HepG2 (cell line): ENCODE results near the gene CUL7. TPM values are rescaled to one million over a fixed set of nuclear protein-coding genes. Genes with fewer than 3 reads are reported as not detected.

Source experiments
- ATAC-seq: fragments of 200-7000 bp; cut with Tn5 transposase; 3 replicates; pipeline ENCODE4 v1.9.1; 2020; ENCODE audit warnings: mild to moderate bottlenecking, moderate library complexity
- BruUV-seq: library from RNA; stranded (reverse); fragments of 400-500 nt; replicated peaks from 2 replicates; lab custom pipeline; 2021; lab: Mats Ljungman, UMichigan
- CTCF ChIA-PET: fragments of 300-600 bp; formaldehyde crosslinking; extraction: SDS; loops from one replicate; lab custom pipeline; 2021; ENCODE audit warnings: low total read pairs, inconsistent platforms, low intra/inter-chr PET ratio; lab: Yijun Ruan, JAX
- POLR2A ChIA-PET: fragments of 350-600 bp; sonication (Branson Sonifier 250); formaldehyde crosslinking; loops from one replicate; lab custom pipeline; 2020; ENCODE audit warnings: antibody characterized with exemption, inconsistent platforms; lab: Yijun Ruan, JAX
- DNase-seq: peaks from one replicate; pipeline ENCODE4 v3.0.0-alpha.2; 2015; ENCODE audit warnings: low spot score
- FAIRE-seq: peaks from 3 replicates; lab custom pipeline; 2011; peaks lifted over from hg19 to GRCh38; lab: Jason Lieb, UNC
- H2AFZ ChIP-seq: one replicate; pipeline ENCODE4 v1.6.1; 2011; ENCODE audit warnings: low read length, inconsistent platforms
- H3K27ac ChIP-seq: fragments of 300-600 bp; 3 replicates; pipeline ENCODE4 v1.8.0; 2011; ENCODE audit warnings: mixed run types, mild to moderate bottlenecking, mixed read lengths, low read length, inconsistent platforms; ENCODE audit not compliant: insufficient read depth; ENCODE audit errors: extremely low read length
- H3K27me3 ChIP-seq, 2 experiments: fragments of 200-600 bp in 1 of 2; 2 replicates in 1 of 2; 3 replicates in 1 of 2; pipeline versions ENCODE4 v1.6.0 to v1.8.0; 2011; ENCODE audit warnings: low read length in 2 of 2, mild to moderate bottlenecking in 2 of 2, moderate library complexity in 2 of 2, inconsistent platforms in 1 of 2; ENCODE audit not compliant: insufficient read depth in 2 of 2, control insufficient read depth in 1 of 2
- H3K36me3 ChIP-seq, 2 experiments: fragments of 200-600 bp in 1 of 2; replicated peaks in 1 of 2; 2 replicates in 1 of 2; 3 replicates in 1 of 2; pipeline versions ENCODE4 v1.5.1 to v1.8.0; 2011; ENCODE audit warnings: low read length in 2 of 2, inconsistent platforms in 1 of 2; ENCODE audit not compliant: insufficient read depth in 2 of 2, control insufficient read depth in 1 of 2
- H3K4me1 ChIP-seq: 2 replicates; pipeline ENCODE4 v1.5.1; 2012; ENCODE audit warnings: low read length, inconsistent platforms; ENCODE audit not compliant: insufficient read depth
- H3K4me2 ChIP-seq: 2 replicates; pipeline ENCODE4 v1.6.0; 2011; ENCODE audit warnings: low read depth, low read length, inconsistent platforms
- H3K4me3 ChIP-seq, 3 experiments: fragments of 200-600 bp in 1 of 3; sonication (generic), shearing (Covaris generic) in 1 of 3; replicated peaks in 1 of 3; 2 replicates each; pipeline ENCODE4 v1.5.1; 2011 to 2016; ENCODE audit warnings: low read length in 3 of 3, inconsistent platforms in 2 of 3, low read depth in 2 of 3, mild to moderate bottlenecking in 2 of 3, control low read depth in 1 of 3, mixed read lengths in 1 of 3; ENCODE audit not compliant: insufficient read depth in 1 of 3
- H3K79me2 ChIP-seq: one replicate; pipeline ENCODE4 v1.6.1; 2011; ENCODE audit warnings: low read length, inconsistent platforms; ENCODE audit not compliant: insufficient read depth
- H3K9ac ChIP-seq: 2 replicates; pipeline ENCODE4 v1.6.0; 2011; ENCODE audit warnings: mild to moderate bottlenecking, low read depth, low read length, inconsistent platforms; ENCODE audit not compliant: insufficient read depth
- H3K9me3 ChIP-seq: 2 replicates; pipeline ENCODE4 v1.5.1; 2012; ENCODE audit warnings: mild to moderate bottlenecking, low read length
- H4K20me1 ChIP-seq: 2 replicates; pipeline ENCODE4 v1.6.0; 2011; ENCODE audit warnings: inconsistent platforms, mild to moderate bottlenecking, low read length, moderate library complexity; ENCODE audit not compliant: insufficient read depth
- ARID2 ChIP-seq: sonication (generic); formaldehyde crosslinking; IDR thresholded peaks from 2 replicates; pipeline ENCODE4 v1.8.1; 2022; ENCODE audit warnings: mild to moderate bottlenecking, missing genetic modification reagents, borderline replicate concordance
- GABPB1 ChIP-seq: IDR thresholded peaks from 2 replicates; pipeline ENCODE4 v1.6.1; 2016; ENCODE audit warnings: mild to moderate bottlenecking, missing genetic modification reagents, moderate library complexity, missing compliant biosample characterization
- GATA4 ChIP-seq: sonication (generic); IDR thresholded peaks from 2 replicates; pipeline ENCODE4 v1.6.1; 2016; ENCODE audit warnings: antibody characterized with exemption, low read depth, borderline replicate concordance
- HMG20A ChIP-seq: IDR thresholded peaks from 2 replicates; pipeline ENCODE4 v1.6.1; 2016; ENCODE audit warnings: borderline replicate concordance
- HOXA3 ChIP-seq: sonication (generic); formaldehyde crosslinking; IDR thresholded peaks from 2 replicates; pipeline ENCODE4 v1.5.0; 2020; ENCODE audit warnings: missing genetic modification reagents
- IRF2 ChIP-seq: IDR thresholded peaks from 2 replicates; pipeline ENCODE4 v1.6.1; 2018; ENCODE audit warnings: missing genetic modification reagents, missing compliant biosample characterization
- ISL2 ChIP-seq: sonication (generic); formaldehyde crosslinking; IDR thresholded peaks from 2 replicates; pipeline ENCODE4 v1.5.0; 2020; ENCODE audit warnings: missing genetic modification reagents
- KDM2A ChIP-seq: sonication (generic); formaldehyde crosslinking; IDR thresholded peaks from 2 replicates; pipeline ENCODE4 v1.4.0; 2020; ENCODE audit warnings: low read depth, missing genetic modification reagents, borderline replicate concordance
- REPIN1 ChIP-seq: sonication (generic); formaldehyde crosslinking; IDR thresholded peaks from 2 replicates; pipeline ENCODE4 v1.8.0; 2022; ENCODE audit warnings: missing genetic modification reagents, low read depth, mild to moderate bottlenecking, borderline replicate concordance
- RNF2 ChIP-seq: fragments of 450-650 bp; conservative IDR thresholded peaks from 2 replicates; pipeline ENCODE4 v1.6.1; 2016; ENCODE audit warnings: low read depth
- ZC3H13 ChIP-seq: sonication (generic); formaldehyde crosslinking; IDR thresholded peaks from 2 replicates; pipeline ENCODE4 v1.8.1; 2023; ENCODE audit warnings: mild to moderate bottlenecking, missing genetic modification reagents, moderate library complexity
- ZNF256 ChIP-seq: sonication (generic); formaldehyde crosslinking; conservative IDR thresholded peaks from 2 replicates; pipeline ENCODE4 v1.4.0; 2020; ENCODE audit warnings: missing genetic modification reagents
- ZNF451 ChIP-seq: sonication (generic); formaldehyde crosslinking; IDR thresholded peaks from 2 replicates; pipeline ENCODE4 v1.5.0; 2020; ENCODE audit warnings: mild to moderate bottlenecking, missing genetic modification reagents
- ZNF563 ChIP-seq: sonication (generic); formaldehyde crosslinking; IDR thresholded peaks from 2 replicates; pipeline ENCODE4 v1.8.0; 2022; ENCODE audit warnings: mild to moderate bottlenecking, moderate library complexity, missing genetic modification reagents
- ZNF605 ChIP-seq: sonication (generic); formaldehyde crosslinking; IDR thresholded peaks from 2 replicates; pipeline ENCODE4 v1.8.0; 2022; ENCODE audit warnings: mild to moderate bottlenecking, missing genetic modification reagents
- ZNF720 ChIP-seq: sonication (generic); formaldehyde crosslinking; IDR thresholded peaks from 2 replicates; pipeline ENCODE4 v1.4.0; 2020; ENCODE audit warnings: missing genetic modification reagents
- ZNF766 ChIP-seq: sonication (generic); formaldehyde crosslinking; IDR thresholded peaks from 2 replicates; pipeline ENCODE4 v1.5.0; 2020; ENCODE audit warnings: missing genetic modification reagents, borderline replicate concordance
- ZNF816 ChIP-seq: sonication (generic); formaldehyde crosslinking; IDR thresholded peaks from 2 replicates; pipeline ENCODE4 v1.8.0; 2022; ENCODE audit warnings: missing genetic modification reagents, mild to moderate bottlenecking, borderline replicate concordance
- WGBS: methylation state at CpG from one replicate; pipeline ENCODE4 v1.1.6; 2017; ENCODE audit warnings: low lambda C conversion rate; 5-methylcytosine and 5-hydroxymethylcytosine counted together
- in situ Hi-C: cut with HindIII; loops from 2 replicates; pipeline ENCODE4 v1.10.0; 2017; ENCODE audit warnings: low pct_unique_long_range_greater_than_20kb; ENCODE audit not compliant: extremely low pct_ligation_motif_present
- intact Hi-C: fragments of 100-400 bp; cut with micrococcal nuclease; formaldehyde crosslinking; loops from one replicate; pipeline ENCODE4 v1.10.0; 2022; ENCODE audit not compliant: unreplicated experiment
- polyA plus RNA-seq, 8 experiments: library from polyadenylated mRNA; depleted of rRNA in 3 of 8; stranded (reverse) in 7 of 8; unstranded in 1 of 8; fragments of >200 nt; fragmentation: Illumina TruSeq in 4 of 8; extraction: Trizol in 4 of 8; gene quantifications; 2 replicates each; pipeline versions ENCODE4 v1.2.1 to v1.2.3, GENCODE V29; 2011 to 2016; ENCODE audit warnings: low read depth in 4 of 8, missing spikeins in 1 of 8, mixed read lengths in 1 of 8; ENCODE audit not compliant: insufficient read depth in 1 of 8
- total RNA-seq, 5 experiments: library from RNA; depleted of rRNA; stranded (reverse); fragments of >200 nt; fragmentation: Illumina TruSeq; extraction: Trizol; gene quantifications; 2 replicates each; pipeline ENCODE4 v1.2.3, GENCODE V29; 2016; ENCODE audit warnings: low read depth in 1 of 5
- TF ChIP-seq, protein P1 (sequence below), 2 experiments: fragments of 450-650 bp in 1 of 2; sonication (generic) in 1 of 2; formaldehyde crosslinking; IDR thresholded peaks; 2 replicates each; pipeline versions ENCODE4 v1.5.0 to v1.8.0; 2020 to 2022; ENCODE audit warnings: mild to moderate bottlenecking in 1 of 2, missing genetic modification reagents in 1 of 2
- TF ChIP-seq, protein P2 (sequence below): IDR thresholded peaks from 2 replicates; pipeline ENCODE4 v1.6.1; 2016; ENCODE audit warnings: missing biosample characterization, missing genetic modification reagents, low read depth
- TF ChIP-seq, protein P3 (sequence below): sonication (generic); formaldehyde crosslinking; IDR thresholded peaks from 2 replicates; pipeline ENCODE4 v1.4.0; 2020; ENCODE audit warnings: missing genetic modification reagents

Gene CUL7
- total and polyA plus RNA-seq, 2 of the 13 experiments (the other 11 are each of a cell fraction or from before 2014, with no cell fraction given) = 32.0 to 60.7 TPM

DNA sequence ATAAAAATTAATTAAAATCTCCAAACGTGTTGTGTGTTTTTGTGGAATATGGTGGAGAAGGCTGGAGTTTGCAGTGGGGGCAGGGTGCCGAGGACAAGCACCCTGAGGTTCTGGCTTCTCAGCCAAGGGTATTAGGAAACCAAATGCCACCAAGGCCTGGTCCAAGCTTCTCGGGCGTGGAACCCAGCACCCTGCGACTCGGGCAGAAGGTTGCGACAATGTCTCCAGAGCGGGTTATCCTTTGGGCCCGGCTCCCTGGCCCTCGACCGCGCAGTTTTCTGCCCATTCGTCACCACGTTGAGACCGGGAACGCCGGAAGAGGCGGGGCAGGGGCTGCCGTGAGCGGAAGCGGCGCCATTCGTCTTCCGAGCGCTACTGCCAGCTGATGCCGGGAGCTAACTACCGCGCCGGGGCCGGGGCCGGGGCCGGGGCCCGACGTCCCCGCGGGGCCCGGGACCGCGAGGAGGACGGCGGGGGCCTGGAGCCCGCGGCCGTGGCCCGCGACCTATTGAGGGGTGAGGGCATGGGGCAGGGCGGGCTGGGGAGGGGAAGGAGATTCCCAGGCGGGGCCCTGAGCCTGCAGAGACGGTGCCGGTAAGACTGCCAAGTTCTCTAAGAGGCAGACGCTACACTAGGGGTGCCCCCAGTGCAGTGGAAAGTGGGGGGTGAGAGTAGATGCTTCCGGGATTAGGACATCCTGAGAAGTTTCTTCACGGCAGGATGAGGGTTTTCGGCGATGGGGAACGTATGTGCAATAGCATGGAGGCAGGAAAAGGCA, 32.2 kb downstream of the CUL7 start, which contains the start of gene RRP36:
Gene RRP36, plus strand, starts transcription at position 354 of the 778 bp plus-strand sequence. Its CDS starts 32 bp downstream, at position 386.
- Histone ChIP-seq H3K4me2 (peak within 1 kb of the TSS; percentile 95), H3K9ac (peak within 1 kb of the TSS; percentile 90), H3K79me2 (peaks cover 25% of the 10 kb centered on the region), H4K20me1 (no peaks in the 10 kb centered on the region), H3K4me3 (peak within 1 kb of the TSS; percentile 100), H3K9me3 (no peaks in the 10 kb centered on the region), H3K4me1 (peaks cover 30% of the 10 kb centered on the region), H3K27me3 (peaks cover 0 to 3% of the 10 kb centered on the region in 2 experiments; a peak in 1 of 5 replicates), H3K27ac (peak within 1 kb of the TSS; percentile 77), H3K36me3 (peaks cover 26 to 53% of the 10 kb centered on the region in 2 experiments), H2AFZ (no peak within 1 kb of the TSS)
- 5% methylated on average over 20 of the region's 56 CpGs for WGBS
- in situ Hi-C loops = no loop called here
- ChIA-PET POLR2A (interaction anchor here (0.7 to 4.3 kb wide), 26 partner anchors 7 to 275 kb away, joined by 3 to 43 read pairs (median 5); partner anchors contain the start of genes CNPY3, CUL7, CUL9 and GNMT), CTCF (no interaction called here)
- peak; percentile 74 for DNase-seq
- intact Hi-C loops = no loop called here
- peak; percentile 96 for ATAC-seq
- TSS peak; percentile 41 for BruUV-seq
- peak; percentile 28 for FAIRE-seq
- TF ChIP-seq ZNF816 (CRISPR knock-in tag) = peak; percentile 35; the same call in 1 of the 2 replicates
- TF ChIP-seq, protein P1, sequence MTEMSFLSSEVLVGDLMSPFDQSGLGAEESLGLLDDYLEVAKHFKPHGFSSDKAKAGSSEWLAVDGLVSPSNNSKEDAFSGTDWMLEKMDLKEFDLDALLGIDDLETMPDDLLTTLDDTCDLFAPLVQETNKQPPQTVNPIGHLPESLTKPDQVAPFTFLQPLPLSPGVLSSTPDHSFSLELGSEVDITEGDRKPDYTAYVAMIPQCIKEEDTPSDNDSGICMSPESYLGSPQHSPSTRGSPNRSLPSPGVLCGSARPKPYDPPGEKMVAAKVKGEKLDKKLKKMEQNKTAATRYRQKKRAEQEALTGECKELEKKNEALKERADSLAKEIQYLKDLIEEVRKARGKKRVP (CRISPR knock-in tag; IDR thresholded peaks at IDR 0.05) = 0 out of 4 replicates have a peak, but pooled peaks of 1 of the 2 experiments have one; percentile 42
- TF ChIP-seq GATA4 = peak; percentile 37; the same call in 1 of the 2 replicates
- peak; percentile 93 for TF ChIP-seq HOXA3 (CRISPR knock-in tag)
- TF ChIP-seq ZNF766 = peak; percentile 80; the same call in 1 of the 2 replicates
- 0 out of 2 replicates have a peak, but pooled peaks have one; percentile 25 for TF ChIP-seq ISL2 (CRISPR knock-in tag)
- peak; percentile 95 for TF ChIP-seq GABPB1 (CRISPR knock-in tag)
- TF ChIP-seq, protein P2, sequence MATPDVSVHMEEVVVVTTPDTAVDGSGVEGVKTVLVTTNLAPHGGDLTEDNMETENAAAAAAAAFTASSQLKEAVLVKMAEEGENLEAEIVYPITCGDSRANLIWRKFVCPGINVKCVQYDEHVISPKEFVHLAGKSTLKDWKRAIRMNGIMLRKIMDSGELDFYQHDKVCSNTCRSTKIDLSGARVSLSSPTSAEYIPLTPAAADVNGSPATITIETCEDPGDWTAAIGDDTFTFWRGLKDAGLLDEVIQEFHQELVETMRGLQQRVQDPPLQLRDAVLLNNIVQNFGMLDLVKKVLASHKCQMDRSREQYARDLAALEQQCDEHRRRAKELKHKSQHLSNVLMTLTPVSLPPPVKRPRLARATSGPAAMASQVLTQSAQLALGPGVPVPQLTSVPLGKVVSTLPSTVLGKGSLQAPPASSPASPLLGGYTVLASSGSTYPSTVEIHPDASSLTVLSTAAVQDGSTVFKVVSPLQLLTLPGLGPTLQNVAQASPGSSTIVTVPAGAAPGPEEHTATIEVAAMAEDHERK (CRISPR knock-in tag) = peak; percentile 82
- TF ChIP-seq, protein P3, sequence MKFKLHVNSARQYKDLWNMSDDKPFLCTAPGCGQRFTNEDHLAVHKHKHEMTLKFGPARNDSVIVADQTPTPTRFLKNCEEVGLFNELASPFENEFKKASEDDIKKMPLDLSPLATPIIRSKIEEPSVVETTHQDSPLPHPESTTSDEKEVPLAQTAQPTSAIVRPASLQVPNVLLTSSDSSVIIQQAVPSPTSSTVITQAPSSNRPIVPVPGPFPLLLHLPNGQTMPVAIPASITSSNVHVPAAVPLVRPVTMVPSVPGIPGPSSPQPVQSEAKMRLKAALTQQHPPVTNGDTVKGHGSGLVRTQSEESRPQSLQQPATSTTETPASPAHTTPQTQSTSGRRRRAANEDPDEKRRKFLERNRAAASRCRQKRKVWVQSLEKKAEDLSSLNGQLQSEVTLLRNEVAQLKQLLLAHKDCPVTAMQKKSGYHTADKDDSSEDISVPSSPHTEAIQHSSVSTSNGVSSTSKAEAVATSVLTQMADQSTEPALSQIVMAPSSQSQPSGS (CRISPR knock-in tag) = peak; percentile 74
- peak; percentile 100 for TF ChIP-seq KDM2A (CRISPR knock-in tag)
- no peak for TF ChIP-seq REPIN1 (CRISPR knock-in tag)
- TF ChIP-seq ZNF563 (CRISPR knock-in tag) = no peak
- TF ChIP-seq ZNF605 (CRISPR knock-in tag) = 0 out of 2 replicates have a peak, but pooled peaks have one; percentile 60
- 0 out of 2 replicates have a peak, but pooled peaks have one; percentile 73 for TF ChIP-seq ZNF256 (CRISPR knock-in tag)
- peak; percentile 89; the same call in 1 of the 2 replicates for TF ChIP-seq ZC3H13 (CRISPR knock-in tag)
- TF ChIP-seq RNF2 = no peak; the same call in 1 of the 2 replicates
- TF ChIP-seq IRF2 (CRISPR knock-in tag) = peak; percentile 27; the same call in 1 of the 2 replicates
- TF ChIP-seq ZNF451 (CRISPR knock-in tag) = no peak
- TF ChIP-seq ARID2 (CRISPR knock-in tag) = peak; percentile 61; the same call in 1 of the 2 replicates
- TF ChIP-seq HMG20A (CRISPR knock-in tag) = no peak
- no peak for TF ChIP-seq ZNF720 (CRISPR knock-in tag)
